Smooth muscle cell (in vitro differentiated cells): ENCODE results near the gene FRMD4A. TPM values are rescaled to one million over a fixed set of nuclear protein-coding genes. Genes with fewer than 3 reads are reported as not detected.

Experiments
- DNase-seq: peaks from one replicate; lab custom pipeline; 2025; ENCODE audit not compliant: unreplicated experiment; lab: John Stamatoyannopoulos, UW
- H2AFZ ChIP-seq: fragments of 200-600 bp; sonication (generic); 2 replicates; pipeline ENCODE4 v1.6.0; 2016; ENCODE audit warnings: antibody characterized with exemption, low read depth, mild to moderate bottlenecking
- H3F3A ChIP-seq: fragments of 200-600 bp; sonication (generic); 2 replicates; pipeline ENCODE4 v1.6.0; 2017; ENCODE audit warnings: antibody characterized with exemption, low read depth
- H3K27ac ChIP-seq: fragments of 200-600 bp; sonication (generic); 2 replicates; pipeline ENCODE4 v1.5.1; 2016; ENCODE audit warnings: low read depth, mild to moderate bottlenecking
- H3K27me3 ChIP-seq: fragments of 200-600 bp; sonication (generic); 2 replicates; pipeline ENCODE4 v1.6.1; 2016; ENCODE audit warnings: low read depth, mild to moderate bottlenecking
- H3K36me3 ChIP-seq: fragments of 200-600 bp; sonication (generic); 2 replicates; pipeline ENCODE4 v1.5.1; 2016; ENCODE audit warnings: low read depth
- H3K4me1 ChIP-seq: fragments of 200-600 bp; sonication (generic); 2 replicates; pipeline ENCODE4 v1.5.1; 2016; ENCODE audit warnings: low read depth
- H3K4me2 ChIP-seq: fragments of 200-600 bp; sonication (generic); 2 replicates; pipeline ENCODE4 v1.6.0; 2016; ENCODE audit warnings: mild to moderate bottlenecking
- H3K4me3 ChIP-seq: fragments of 200-600 bp; sonication (generic); 2 replicates; pipeline ENCODE4 v1.5.1; 2016; ENCODE audit warnings: mild to moderate bottlenecking
- H3K79me2 ChIP-seq: fragments of 200-600 bp; sonication (generic); 2 replicates; pipeline ENCODE4 v1.6.0; 2016; ENCODE audit warnings: low read depth, mild to moderate bottlenecking
- H3K9ac ChIP-seq: fragments of 200-600 bp; sonication (generic); 2 replicates; pipeline ENCODE4 v1.6.0; 2016; ENCODE audit warnings: low read depth
- H3K9me3 ChIP-seq: fragments of 200-600 bp; sonication (generic); replicated peaks from 2 replicates; pipeline ENCODE4 v1.5.1; 2016; ENCODE audit warnings: low read depth
- H4K20me1 ChIP-seq: fragments of 200-600 bp; sonication (generic); 2 replicates; pipeline ENCODE4 v1.6.0; 2016; ENCODE audit warnings: low read depth
- WGBS: methylation state at CpG from one replicate; pipeline ENCODE4 v1.1.7; 2016; ENCODE audit warnings: low lambda C conversion rate; 5-methylcytosine and 5-hydroxymethylcytosine counted together
- polyA plus RNA-seq: library from polyadenylated mRNA; unstranded; fragments of >200 nt; fragmentation: Nextera tagmentation; extraction: Ambion mirVana; gene quantifications from 2 replicates; pipeline ENCODE4 v1.2.1, GENCODE V29; 2016
- total RNA-seq: library from RNA; depleted of rRNA; stranded (reverse); fragments of >200 nt; gene quantifications from 2 replicates; pipeline ENCODE4 v1.2.3, GENCODE V29; 2014
- TF ChIP-seq, protein P1 (sequence below): fragments of 200-600 bp; sonication (generic); IDR thresholded peaks from 2 replicates; pipeline ENCODE4 v1.5.1; 2017; ENCODE audit warnings: borderline replicate concordance, mild to moderate bottlenecking, antibody characterized with exemption; ENCODE audit not compliant: insufficient read depth, poor library complexity, severe bottlenecking

FRMD4A gene
- total and polyA plus RNA-seq, 2 experiments from 2014 or later, result 3.0 to 5.4 TPM

DNA sequence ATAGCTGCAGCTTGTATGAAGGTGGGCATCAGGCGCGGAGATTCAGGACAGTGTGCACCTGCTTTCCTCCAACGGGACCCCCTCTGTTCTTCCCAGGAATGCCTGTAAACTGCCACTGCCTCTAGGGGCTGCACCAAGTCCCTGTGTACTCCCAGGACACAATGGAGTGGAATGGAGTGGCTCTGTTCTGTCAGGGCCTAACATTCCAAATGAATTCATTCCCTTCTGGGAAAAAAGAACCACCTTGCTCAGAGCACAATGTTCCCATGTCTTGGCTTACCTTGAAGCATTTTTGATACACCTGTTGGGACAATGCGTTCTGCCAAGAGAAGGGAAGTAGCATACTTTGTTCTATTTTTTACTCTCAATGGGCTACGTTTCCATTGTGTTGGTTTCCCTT is 339.4 kb downstream of the FRMD4A start:
- Histone ChIP-seq H3K4me2 (no peak overlapping the region), H3K27me3 (peaks cover 20% of the 10 kb centered on the region), H3K4me1 (peaks cover 5% of the 10 kb centered on the region), H3K9ac (no peak overlapping the region), H3K79me2 (no peaks in the 10 kb centered on the region), H2AFZ (no peak overlapping the region), H3F3A (no peaks in the 10 kb centered on the region), H3K27ac (no peak overlapping the region), H3K9me3 (no peaks in the 10 kb centered on the region), H3K36me3 (no peaks in the 10 kb centered on the region), H3K4me3 (no peak overlapping the region), H4K20me1 (no peaks in the 10 kb centered on the region)
- TF ChIP-seq, protein P1, sequence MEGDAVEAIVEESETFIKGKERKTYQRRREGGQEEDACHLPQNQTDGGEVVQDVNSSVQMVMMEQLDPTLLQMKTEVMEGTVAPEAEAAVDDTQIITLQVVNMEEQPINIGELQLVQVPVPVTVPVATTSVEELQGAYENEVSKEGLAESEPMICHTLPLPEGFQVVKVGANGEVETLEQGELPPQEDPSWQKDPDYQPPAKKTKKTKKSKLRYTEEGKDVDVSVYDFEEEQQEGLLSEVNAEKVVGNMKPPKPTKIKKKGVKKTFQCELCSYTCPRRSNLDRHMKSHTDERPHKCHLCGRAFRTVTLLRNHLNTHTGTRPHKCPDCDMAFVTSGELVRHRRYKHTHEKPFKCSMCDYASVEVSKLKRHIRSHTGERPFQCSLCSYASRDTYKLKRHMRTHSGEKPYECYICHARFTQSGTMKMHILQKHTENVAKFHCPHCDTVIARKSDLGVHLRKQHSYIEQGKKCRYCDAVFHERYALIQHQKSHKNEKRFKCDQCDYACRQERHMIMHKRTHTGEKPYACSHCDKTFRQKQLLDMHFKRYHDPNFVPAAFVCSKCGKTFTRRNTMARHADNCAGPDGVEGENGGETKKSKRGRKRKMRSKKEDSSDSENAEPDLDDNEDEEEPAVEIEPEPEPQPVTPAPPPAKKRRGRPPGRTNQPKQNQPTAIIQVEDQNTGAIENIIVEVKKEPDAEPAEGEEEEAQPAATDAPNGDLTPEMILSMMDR, result no peak
- 94% methylated on average over 5 of the region's 5 CpGs for WGBS
- no peak for DNase-seq

DNA sequence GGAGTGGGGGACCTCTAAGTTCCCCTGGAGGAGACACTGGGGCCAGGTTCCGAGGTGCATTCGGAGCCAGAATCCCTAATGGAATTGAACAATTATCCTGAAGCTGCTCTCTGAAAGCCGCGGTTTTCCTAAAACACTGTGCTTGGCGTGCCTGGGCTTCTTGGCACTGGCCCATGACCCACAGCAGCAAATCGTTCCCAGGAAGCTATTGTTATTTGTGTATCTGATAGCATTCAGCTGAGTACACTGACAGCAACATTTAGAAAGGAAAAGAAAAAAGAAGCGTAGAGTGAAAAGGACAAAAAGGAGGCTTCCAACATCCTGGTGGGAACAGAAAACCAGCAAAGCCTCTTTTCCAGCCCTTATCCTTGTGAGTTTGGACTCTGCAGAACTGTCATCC is 339.8 kb downstream of the FRMD4A start:
- Histone ChIP-seq H3K9me3 (no peaks in the 10 kb centered on the region), H2AFZ (no peak overlapping the region), H3K79me2 (no peaks in the 10 kb centered on the region), H3K4me3 (no peak overlapping the region), H3K4me2 (no peak overlapping the region), H3F3A (no peaks in the 10 kb centered on the region), H3K27me3 (peaks cover 16% of the 10 kb centered on the region), H3K9ac (no peak overlapping the region), H3K4me1 (peaks cover 5% of the 10 kb centered on the region), H4K20me1 (no peaks in the 10 kb centered on the region), H3K36me3 (no peaks in the 10 kb centered on the region), H3K27ac (no peak overlapping the region)
- DNase-seq, result no peak
- TF ChIP-seq, protein P1, result no peak
- 91% methylated on average over 7 of the region's 7 CpGs for WGBS

DNA sequence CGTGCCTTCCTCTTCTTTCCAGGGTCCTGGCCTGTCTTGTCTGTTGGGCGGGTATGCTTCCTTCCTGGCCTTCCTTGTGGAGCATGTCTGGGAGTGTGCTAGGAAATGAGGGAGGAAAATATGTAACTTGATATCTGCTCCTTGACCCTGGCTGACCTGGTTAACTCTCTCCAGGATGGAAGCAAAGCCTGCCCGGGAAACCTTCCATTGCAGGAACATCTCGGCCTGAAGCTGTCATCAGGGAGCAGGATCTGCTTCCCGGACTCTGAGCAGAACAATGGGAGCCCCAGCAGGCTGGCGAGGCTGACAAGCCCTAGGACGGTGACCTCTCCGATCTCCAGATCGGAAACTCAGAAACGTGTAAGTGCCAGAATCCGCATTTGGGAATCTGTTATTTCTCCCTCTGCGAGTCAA is 340.3 kb downstream of the FRMD4A start:
- Histone ChIP-seq H3K4me2 (no peak overlapping the region), H3K79me2 (no peaks in the 10 kb centered on the region), H3K36me3 (no peaks in the 10 kb centered on the region), H3K27ac (no peak overlapping the region), H3K9me3 (no peaks in the 10 kb centered on the region), H3K9ac (no peak overlapping the region), H3K27me3 (peaks cover 12% of the 10 kb centered on the region), H4K20me1 (no peaks in the 10 kb centered on the region), H3K4me1 (peaks cover 5% of the 10 kb centered on the region), H3K4me3 (no peak overlapping the region), H2AFZ (no peak overlapping the region), H3F3A (no peaks in the 10 kb centered on the region)
- DNase-seq, result no peak
- 71% methylated on average over 12 of the region's 12 CpGs for WGBS
- TF ChIP-seq, protein P1, result no peak

DNA sequence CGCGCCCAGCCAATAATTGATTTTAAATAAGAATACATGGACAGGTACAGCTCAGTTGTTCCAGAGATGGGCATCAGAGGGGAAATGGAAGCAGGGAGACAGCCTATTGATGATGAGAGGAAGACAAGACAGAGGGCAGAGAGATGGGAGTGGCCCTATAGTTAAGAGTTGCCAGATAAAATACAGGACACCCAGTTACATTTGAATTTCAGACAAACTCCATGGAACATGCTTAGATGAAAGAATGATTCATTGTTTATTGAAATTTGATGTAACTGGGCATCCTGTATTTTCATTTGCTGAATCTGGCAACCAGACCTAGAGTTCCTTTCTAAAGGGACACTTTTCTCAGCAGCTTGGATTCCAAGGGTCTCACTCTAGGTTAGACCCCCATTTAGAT is 341.1 kb downstream of the FRMD4A start:
- no peak overlapping the region for H2AFZ ChIP-seq
- peaks cover 10% of the 10 kb centered on the region for H3K27me3 ChIP-seq
- no peaks in the 10 kb centered on the region for H3K9me3 ChIP-seq
- H3K27ac ChIP-seq, result no peak overlapping the region
- DNase-seq, result no peak
- no peak overlapping the region for H3K9ac ChIP-seq
- no peak overlapping the region for H3K4me3 ChIP-seq
- no peaks in the 10 kb centered on the region for H4K20me1 ChIP-seq
- no peaks in the 10 kb centered on the region for H3K36me3 ChIP-seq
- H3K79me2 ChIP-seq, result no peaks in the 10 kb centered on the region
- no peak overlapping the region for H3K4me2 ChIP-seq
- TF ChIP-seq, protein P1, result no peak
- no peaks in the 10 kb centered on the region for H3F3A ChIP-seq
- peaks cover 5% of the 10 kb centered on the region for H3K4me1 ChIP-seq
- 100% methylated on average over 2 of the region's 2 CpGs for WGBS
